T47D (cell line): Measurements from ENCODE around the gene LRIT1.

Source experiments
- DNase-seq, 2 experiments: peaks; one replicate each; pipeline versions ENCODE4 v3.0.0 to v3.0.0-alpha.2; 2011 to 2012; ENCODE audit warnings: low read depth in 1 of 2, low spot score in 1 of 2
- JUND ChIP-seq: IDR thresholded peaks from 2 replicates; pipeline ENCODE4 v1.6.1; 2012; ENCODE audit warnings: low read depth
- in situ Hi-C: cut with HindIII; loops from 2 replicates; pipeline ENCODE4 v1.10.0; 2016; ENCODE audit warnings: low sequenced_read_pairs, low pct_unique_long_range_greater_than_20kb

The LRIT1 gene

GRCh38 chr10:84221916-84222315 lies 19.4 kb downstream of the LRIT1 start:
- in situ Hi-C loops, result no loop called here
- DNase-seq, result no peak
- no peak for TF ChIP-seq JUND

GRCh38 chr10:84217746-84218145 lies 23.6 kb downstream of the LRIT1 start:
- in situ Hi-C loops, result no loop called here
- no peak for DNase-seq
- no peak for TF ChIP-seq JUND

GRCh38 chr10:84216834-84217233 lies 24.5 kb downstream of the LRIT1 start:
- TF ChIP-seq JUND, result no peak
- in situ Hi-C loops, result no loop called here
- DNase-seq, result no peak

- in situ Hi-C loops, result no loop called here
- DNase-seq, result peak in 1 of 2 experiments; percentile 73
- no peak for TF ChIP-seq JUND
These were observed 26.6 kb downstream of the LRIT1 start for GRCh38 chr10:84214612-84215235.

GRCh38 chr10:84214046-84214572 lies 27.2 kb downstream of the LRIT1 start:
- in situ Hi-C loops, result no loop called here
- peak in 1 of 2 experiments; percentile 48 for DNase-seq
- no peak for TF ChIP-seq JUND

- no peak for TF ChIP-seq JUND
- DNase-seq, result no peak
- in situ Hi-C loops, result no loop called here
These were observed 28.3 kb downstream of the LRIT1 start for GRCh38 chr10:84213076-84213475.

GRCh38 chr10:84212014-84212413 lies 29.3 kb downstream of the LRIT1 start:
- TF ChIP-seq JUND, result no peak
- DNase-seq, result no peak
- in situ Hi-C loops, result no loop called here

- no peak for DNase-seq
- in situ Hi-C loops, result no loop called here
- no peak for TF ChIP-seq JUND
These were observed 29.8 kb downstream of the LRIT1 start for GRCh38 chr10:84211566-84211965.

- in situ Hi-C loops, result no loop called here
- no peak for TF ChIP-seq JUND
- DNase-seq, result no peak
These were observed 33.3 kb downstream of the LRIT1 start for GRCh38 chr10:84208023-84208422.

GRCh38 chr10:84205853-84206525 lies 35.4 kb downstream of the LRIT1 start:
- in situ Hi-C loops, result no loop called here
- no peak for TF ChIP-seq JUND
- no peak for DNase-seq

- peak; percentile 63 to 75 for DNase-seq
- in situ Hi-C loops, result no loop called here
- no peak for TF ChIP-seq JUND
These were observed 36.1 kb downstream of the LRIT1 start for GRCh38 chr10:84205049-84205852.

GRCh38 chr10:84204610-84205009 lies 36.7 kb downstream of the LRIT1 start:
- TF ChIP-seq JUND, result no peak
- in situ Hi-C loops, result no loop called here
- DNase-seq, result no peak

GRCh38 chr10:84204122-84204521 lies 37.2 kb downstream of the LRIT1 start:
- no peak for TF ChIP-seq JUND
- in situ Hi-C loops, result no loop called here

More at GRCh38 chr10:84204122-84204521, 37.2 kb downstream of the LRIT1 start:
- no peak for DNase-seq
